Prostate gland (tissue), 2 donors: ENCODE data around the gene SLC25A43. TPM values are rescaled to one million over a fixed set of nuclear protein-coding genes. Genes with fewer than 3 reads are reported as not detected.

Experiments used
- DNase-seq: peaks from one replicate; pipeline ENCODE4 v3.0.0-alpha.2; 2019; ENCODE audit warnings: low spot score
- H3K27ac ChIP-seq, 2 donors: fragments of 200-600 bp; sonication (generic); 2 replicates each; pipeline ENCODE4 v1.5.1; 2017 to 2019
- H3K27me3 ChIP-seq: fragments of 200-600 bp; sonication (generic); replicated peaks from 2 replicates; pipeline ENCODE4 v1.5.1; 2019; ENCODE audit not compliant: insufficient read depth
- H3K36me3 ChIP-seq, 2 donors: fragments of 200-600 bp; sonication (generic); 1 replicate in 1 of 2; 2 replicates in 1 of 2; pipeline versions ENCODE4 v1.5.1 to v1.8.1; 2017 to 2019
- H3K4me1 ChIP-seq: fragments of 200-600 bp; sonication (generic); replicated peaks from 2 replicates; pipeline ENCODE4 v1.5.1; 2019
- H3K4me3 ChIP-seq, 2 donors: fragments of 200-600 bp; sonication (generic); 2 replicates each; pipeline ENCODE4 v1.5.1; 2017 to 2019
- H3K9me3 ChIP-seq: fragments of 200-600 bp; sonication (generic); 2 replicates; pipeline ENCODE4 v1.5.1; 2017
- CTCF ChIP-seq, 4 experiments: fragments of 200-600 bp in 2 of 4; fragments of 450-650 bp in 2 of 4; sonication (generic) in 2 of 4; IDR thresholded peaks; 1 replicate in 3 of 4; 2 replicates in 1 of 4; pipeline ENCODE4 v1.5.1; 2016 to 2019; ENCODE audit warnings: antibody characterized with exemption in 4 of 4, mild to moderate bottlenecking in 2 of 4, moderate library complexity in 2 of 4
- POLR2A ChIP-seq: fragments of 450-650 bp; IDR thresholded peaks from one replicate; pipeline ENCODE4 v1.6.1; 2016; ENCODE audit warnings: antibody characterized with exemption, mild to moderate bottlenecking
- POLR2AphosphoS5 ChIP-seq: sonication (generic); formaldehyde crosslinking; IDR thresholded peaks from one replicate; pipeline ENCODE4 v1.6.1; 2017; ENCODE audit warnings: antibody characterized with exemption
- WGBS: methylation state at CpG from one replicate; pipeline ENCODE4 v1.1.5; 2018; 5-methylcytosine and 5-hydroxymethylcytosine counted together
- intact Hi-C: fragments of 100-400 bp; cut with DNase I; formaldehyde crosslinking; loops from one replicate; pipeline ENCODE4 v1.14.2; 2022
- total RNA-seq, 2 donors: library from RNA; depleted of rRNA; stranded (reverse); fragments of >200 nt; gene quantifications; one replicate each; pipeline ENCODE4 v1.1.0, GENCODE V29; 2016

The SLC25A43 gene
- total RNA-seq, 2 donors from 2014 or later: 7.4 to 15.3 TPM

GRCh38 chrX:119497185-119497584 is 98.0 kb downstream of the SLC25A43 start:
- Histone ChIP-seq H3K4me1 (no peaks in the 10 kb centered on the region), H3K4me3 (no peak overlapping the region), H3K27ac (no peak overlapping the region), H3K36me3 (no peaks in the 10 kb centered on the region), H3K27me3 (no peaks in the 10 kb centered on the region), H3K9me3 (no peaks in the 10 kb centered on the region)
- 86% methylated on average over 1 of the region's 1 CpG for WGBS
- intact Hi-C loops: no loop called here
- TF ChIP-seq CTCF (IDR thresholded peaks at IDR 0.05) (no peak), POLR2A (no peak), POLR2AphosphoS5 (no peak)
- no peak for DNase-seq

GRCh38 chrX:119500061-119500800 is 101.1 kb downstream of the SLC25A43 start:
- WGBS: 87% methylated on average over 11 of the region's 13 CpGs
- no peaks in the 10 kb centered on the region for H3K9me3 ChIP-seq
- no peak overlapping the region for H3K27ac ChIP-seq
- intact Hi-C loops: no loop called here
- H3K4me1 ChIP-seq: no peaks in the 10 kb centered on the region
- H3K4me3 ChIP-seq: no peak overlapping the region
- DNase-seq: no peak
- no peaks in the 10 kb centered on the region for H3K36me3 ChIP-seq
- no peaks in the 10 kb centered on the region for H3K27me3 ChIP-seq
- TF ChIP-seq CTCF (IDR thresholded peaks at IDR 0.05): no peak
- no peak for TF ChIP-seq POLR2A
- TF ChIP-seq POLR2AphosphoS5: no peak

- Histone ChIP-seq H3K27me3 (no peaks in the 10 kb centered on the region), H3K4me1 (no peaks in the 10 kb centered on the region), H3K4me3 (no peak overlapping the region), H3K9me3 (no peaks in the 10 kb centered on the region), H3K27ac (no peak overlapping the region), H3K36me3 (no peaks in the 10 kb centered on the region)
- intact Hi-C loops: no loop called here
- 71% methylated on average over 6 of the region's 7 CpGs for WGBS
- TF ChIP-seq POLR2A (no peak), POLR2AphosphoS5 (no peak), CTCF (IDR thresholded peaks at IDR 0.05) (no peak)
- DNase-seq: no peak
Measured at GRCh38 chrX:119501511-119502148, 102.5 kb downstream of the SLC25A43 start.

- Histone ChIP-seq H3K27ac (peak overlapping the region; percentile 38 to 51), H3K27me3 (no peaks in the 10 kb centered on the region), H3K36me3 (no peaks in the 10 kb centered on the region), H3K9me3 (no peaks in the 10 kb centered on the region), H3K4me3 (no peak overlapping the region), H3K4me1 (no peaks in the 10 kb centered on the region)
- WGBS: 21% methylated on average over 11 of the region's 11 CpGs
- DNase-seq: peak; percentile 41
- TF ChIP-seq POLR2AphosphoS5 (no peak), CTCF (IDR thresholded peaks at IDR 0.05) (no peak), POLR2A (no peak)
- intact Hi-C loops: no loop called here
Measured at GRCh38 chrX:119502727-119503483, 103.8 kb downstream of the SLC25A43 start.
